HG02852 (cell line): Measurements from ENCODE around the gene SLC6A3.

Experiments
- ATAC-seq: cut with Tn5 transposase; IDR thresholded peaks from one replicate; pipeline ENCODE4 v1.9.1; 2021; ENCODE audit warnings: mild to moderate bottlenecking, moderate library complexity; ENCODE audit not compliant: unreplicated experiment

SLC6A3 gene

DNA sequence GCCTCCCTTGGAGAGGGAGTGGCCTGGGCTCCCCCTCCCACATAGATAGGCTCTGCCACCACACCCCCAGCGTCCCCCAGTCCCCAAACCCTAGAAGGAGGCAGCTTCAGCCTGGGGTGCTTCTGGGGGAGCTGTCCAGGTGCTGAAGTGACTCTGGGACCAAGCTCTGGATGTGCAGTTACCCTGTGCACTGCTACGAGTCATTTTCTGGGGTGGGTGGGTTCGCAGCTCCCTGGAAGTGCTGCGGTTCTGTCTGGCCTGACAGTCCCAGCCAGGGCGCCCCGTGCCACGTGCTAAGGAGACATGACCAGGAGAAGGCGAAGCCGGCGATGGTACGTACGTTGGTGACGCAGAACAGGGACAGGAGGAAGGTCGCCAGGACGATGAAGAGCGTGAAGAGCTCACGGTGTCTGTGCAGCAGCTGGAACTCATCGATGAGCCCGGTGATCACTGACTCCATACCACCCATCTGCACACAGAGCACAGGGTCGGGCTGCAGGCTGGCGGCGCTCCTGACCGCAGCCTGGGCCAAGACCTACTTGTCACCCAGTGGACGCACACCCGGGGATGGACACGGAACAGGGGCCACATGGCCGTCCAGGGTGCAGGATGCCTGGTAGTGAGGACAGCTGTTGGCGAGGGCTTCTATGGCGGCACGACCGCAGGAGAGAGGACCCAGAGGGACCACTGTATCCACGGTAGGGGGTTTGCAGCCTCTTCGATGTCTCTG lies 35.7 kb downstream of the SLC6A3 start:
- ATAC-seq, result no peak

DNA sequence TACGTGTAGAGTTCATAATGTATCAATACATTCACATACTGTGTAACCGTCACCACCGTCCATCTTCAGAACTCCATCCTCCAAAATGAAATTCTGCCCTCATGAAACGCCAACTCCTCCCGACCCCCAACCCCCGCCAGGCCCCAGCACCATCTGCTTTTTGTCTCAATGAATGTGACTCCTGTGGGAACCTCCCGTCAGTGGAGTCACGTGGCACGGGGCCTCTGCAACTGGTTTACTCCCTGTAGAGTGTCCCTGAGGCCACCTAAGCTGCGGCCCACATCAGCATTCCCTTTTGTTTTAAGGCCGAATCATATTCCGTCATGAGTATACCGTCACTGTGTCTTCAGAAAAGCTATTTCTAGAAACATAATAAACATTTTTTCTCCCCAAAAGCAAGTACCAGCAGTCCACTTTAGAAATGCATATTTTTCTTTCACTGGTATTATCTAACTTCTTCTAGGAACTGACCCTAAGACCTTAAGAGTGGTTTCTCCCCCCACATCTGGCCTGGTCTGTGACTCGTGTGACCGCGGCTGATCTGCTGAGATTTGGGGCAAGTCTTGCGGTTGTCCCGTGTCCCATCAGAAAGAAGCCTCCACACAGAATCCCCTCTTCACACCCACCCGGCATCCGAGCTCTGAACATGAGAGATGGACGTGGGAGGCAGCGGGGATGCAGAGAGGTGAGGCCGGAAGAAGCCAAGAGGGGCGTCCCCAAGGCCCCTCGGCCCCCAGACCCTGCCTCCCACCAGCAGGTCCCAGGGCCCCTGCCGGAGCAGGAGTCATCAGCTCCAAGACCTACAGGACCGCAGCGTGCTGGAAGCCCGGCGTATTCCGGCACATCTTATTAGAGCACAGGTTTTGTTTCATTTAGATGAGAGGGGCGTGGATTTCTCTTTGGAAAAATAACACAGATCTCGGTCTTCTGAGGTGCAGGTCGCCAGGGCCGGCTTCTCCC lies 38.3 kb downstream of the SLC6A3 start:
- no peak for ATAC-seq

GRCh38 chr5:1405539-1406530 lies 39.4 kb downstream of the SLC6A3 start:
- ATAC-seq, result no peak

GRCh38 chr5:1405121-1405520 lies 40.1 kb downstream of the SLC6A3 start:
- ATAC-seq, result no peak

DNA sequence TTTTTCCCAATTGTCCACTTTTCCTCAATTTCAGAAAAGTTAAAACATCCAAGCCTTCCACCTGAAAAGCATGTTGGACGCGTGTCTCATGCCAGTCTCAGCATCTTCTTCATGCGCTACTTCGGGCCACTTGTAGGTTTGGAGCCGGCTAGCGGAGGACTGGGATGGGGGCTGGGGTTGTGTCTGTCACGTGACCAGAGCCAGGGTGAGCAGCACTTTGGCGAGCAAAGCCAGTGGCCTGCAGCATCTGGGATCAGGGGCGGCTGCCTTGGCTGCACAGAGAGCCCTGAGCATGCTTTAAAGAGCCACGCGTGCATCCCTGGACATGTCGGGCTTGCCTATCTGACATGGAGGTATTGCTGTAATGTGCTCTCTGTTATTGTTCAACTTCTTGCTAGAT lies 41.2 kb downstream of the SLC6A3 start:
- no peak for ATAC-seq

GRCh38 chr5:1402611-1403255 lies 42.5 kb downstream of the SLC6A3 start:
- no peak for ATAC-seq

- ATAC-seq, result no peak
Observed at GRCh38 chr5:1401536-1402138, 43.6 kb downstream of the SLC6A3 start.

DNA sequence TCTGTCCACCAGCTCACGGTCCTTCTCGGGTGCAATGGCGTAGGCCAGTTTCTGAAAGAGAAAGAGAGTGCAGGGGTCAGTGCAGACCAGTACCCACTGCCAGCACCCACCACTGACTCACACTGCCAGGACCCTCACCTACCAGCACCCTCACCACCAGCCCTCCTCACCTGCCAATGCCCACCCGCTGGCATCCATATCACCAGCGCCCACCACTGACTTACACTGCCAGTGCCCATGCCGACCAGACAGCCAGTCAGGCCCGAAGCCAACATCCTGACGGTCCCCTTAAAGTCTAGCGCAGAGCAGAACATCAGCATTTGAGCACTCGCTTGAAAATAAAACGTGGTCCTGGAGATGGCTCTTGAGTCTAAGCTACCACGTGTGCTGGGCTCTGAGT lies 44.3 kb downstream of the SLC6A3 start:
- ATAC-seq, result no peak

GRCh38 chr5:1400211-1400855 lies 44.9 kb downstream of the SLC6A3 start:
- no peak for ATAC-seq

GRCh38 chr5:1399737-1400136 lies 45.5 kb downstream of the SLC6A3 start:
- no peak for ATAC-seq

- ATAC-seq, result no peak
Observed at GRCh38 chr5:1396293-1396816, 48.9 kb downstream of the SLC6A3 start.

- no peak for ATAC-seq
Observed at GRCh38 chr5:1394881-1395860, 50.1 kb downstream of the SLC6A3 start.

DNA sequence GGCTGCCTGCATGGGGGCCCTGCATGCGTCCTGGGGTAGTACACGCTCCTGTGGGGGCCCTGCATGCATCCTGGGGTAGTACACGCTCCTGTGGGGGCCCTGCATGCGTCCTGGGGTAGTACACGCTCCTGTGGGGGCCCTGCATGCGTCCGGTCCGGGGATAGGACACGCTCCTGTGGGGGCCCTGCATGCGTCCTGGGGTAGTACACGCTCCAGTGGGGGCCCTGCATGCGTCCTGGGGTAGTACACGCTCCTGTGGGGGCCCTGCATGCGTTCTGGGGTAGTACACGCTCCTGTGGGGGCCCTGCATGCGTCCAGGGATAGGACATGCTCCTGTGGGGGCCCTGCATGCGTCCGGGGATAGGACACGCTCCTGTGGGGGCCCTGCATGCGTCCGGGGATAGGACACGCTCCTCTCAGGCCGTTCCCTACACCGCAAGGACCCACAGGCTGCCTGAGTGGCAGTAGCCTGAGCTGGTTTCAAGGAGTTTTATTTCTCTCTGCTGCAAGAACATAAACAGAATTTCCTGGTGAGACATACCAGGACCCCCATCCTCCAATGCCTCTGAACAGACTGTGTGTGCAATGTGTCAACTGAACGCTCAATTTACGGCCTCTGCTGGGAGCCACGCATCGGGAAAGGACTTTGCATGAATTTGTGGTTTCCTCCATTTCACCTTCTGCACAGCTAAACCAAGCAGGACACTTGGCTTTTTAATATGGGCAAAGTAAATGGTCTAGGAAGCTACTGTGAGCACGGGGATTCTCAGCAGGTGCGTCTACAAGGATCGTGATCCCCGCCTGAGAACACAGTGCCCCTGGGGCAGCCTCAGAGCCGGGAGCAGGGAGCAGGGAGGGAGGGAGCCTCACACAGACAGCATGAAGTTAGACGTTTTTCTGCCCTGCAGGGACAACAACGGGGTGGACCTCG lies 51.4 kb downstream of the SLC6A3 start:
- no peak for ATAC-seq

DNA sequence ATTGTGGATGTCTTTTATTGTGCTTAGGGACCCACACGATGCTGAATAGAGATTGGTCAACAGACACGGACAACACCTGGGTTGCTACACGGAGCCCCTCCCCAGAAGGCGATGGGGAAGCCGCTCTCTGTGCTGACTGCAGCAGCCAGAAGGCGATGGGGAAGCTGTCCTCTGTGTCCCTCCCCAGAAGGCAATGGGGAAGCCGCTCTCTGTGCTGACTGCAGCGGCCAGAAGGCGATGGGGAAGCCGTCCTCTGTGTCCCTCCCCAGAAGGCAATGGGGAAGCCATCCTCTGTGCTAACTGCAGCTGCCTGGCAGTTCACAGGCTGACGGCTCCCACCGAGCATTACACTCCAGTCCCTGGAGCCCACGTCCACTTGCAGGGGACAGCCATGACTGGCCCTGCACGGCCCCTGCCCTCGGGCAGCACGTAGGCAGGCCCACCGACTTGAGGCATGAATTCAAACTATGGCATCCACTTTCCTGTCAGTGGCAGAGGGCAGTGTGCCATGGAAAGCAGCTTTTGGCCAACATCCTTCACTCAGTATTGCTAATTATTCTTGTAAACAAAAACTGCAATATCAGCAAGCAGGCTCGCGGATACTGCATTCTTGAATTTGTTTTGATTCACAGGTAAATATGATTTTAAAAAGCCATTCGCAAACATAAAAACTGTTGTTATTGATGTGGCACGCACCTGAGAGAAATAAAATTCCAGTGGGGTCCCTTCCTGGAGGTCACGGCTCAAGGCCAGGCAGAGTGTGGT lies 52.3 kb downstream of the SLC6A3 start:
- ATAC-seq, result no peak

- no peak for ATAC-seq
Observed at GRCh38 chr5:1392261-1392660, 53.0 kb downstream of the SLC6A3 start.

GRCh38 chr5:1391691-1392090 lies 53.5 kb downstream of the SLC6A3 start:
- ATAC-seq, result no peak
